CD4-positive, alpha-beta T cell (primary cell): ENCODE measurements around the gene WDR86. TPM values are rescaled to one million over a fixed set of nuclear protein-coding genes. Genes with fewer than 3 reads are reported as not detected.

ENCODE experiments used
- ATAC-seq: fragments of 200-7000 bp; cut with Tn5 transposase; one replicate; pipeline ENCODE4 v1.10.0; 2022; ENCODE audit warnings: mild to moderate bottlenecking; ENCODE audit not compliant: poor library complexity
- CTCF ChIA-PET: fragments of 350-600 bp; sonication (Branson Sonifier 250); formaldehyde crosslinking; loops from one replicate; lab custom pipeline; 2021; ENCODE audit warnings: antibody characterized with exemption, inconsistent platforms; lab: Charles Lee
- POLR2A ChIA-PET: fragments of 350-600 bp; sonication (Branson Sonifier 250); formaldehyde crosslinking; loops from one replicate; lab custom pipeline; 2021; ENCODE audit warnings: antibody characterized with exemption, inconsistent platforms; lab: Charles Lee
- DNase-seq, 14 experiments: peaks; one replicate each; pipeline ENCODE4 v3.0.0-alpha.2; 2013 to 2020; ENCODE audit warnings: mixed read lengths in 2 of 14
- H3K27ac ChIP-seq, 2 donors: one replicate each; pipeline versions ENCODE4 v1.5.1 to v1.7.0; 2013; ENCODE audit warnings: low read length in 2 of 2, low read depth in 1 of 2, mild to moderate bottlenecking in 1 of 2
- H3K27me3 ChIP-seq, 2 experiments: 1 replicate in 1 of 2; 2 replicates in 1 of 2; pipeline versions ENCODE4 v1.6.1 to v1.7.0; 2013; ENCODE audit warnings: low read length in 2 of 2, control low read depth in 1 of 2, mild to moderate bottlenecking in 1 of 2, moderate library complexity in 1 of 2; ENCODE audit not compliant: insufficient read depth in 2 of 2, control insufficient read depth in 1 of 2
- H3K36me3 ChIP-seq: one replicate; pipeline ENCODE4 v1.6.1; 2013; ENCODE audit warnings: low read length, control low read depth; ENCODE audit not compliant: insufficient read depth
- H3K4me1 ChIP-seq: one replicate; pipeline ENCODE4 v1.6.1; 2013; ENCODE audit warnings: low read length, control low read depth; ENCODE audit not compliant: insufficient read depth
- H3K4me3 ChIP-seq: one replicate; pipeline ENCODE4 v1.5.1; 2013; ENCODE audit warnings: mild to moderate bottlenecking, low read length, moderate library complexity
- H3K9me3 ChIP-seq, 2 experiments: 1 replicate in 1 of 2; 2 replicates in 1 of 2; pipeline versions ENCODE4 v1.6.1 to v1.7.0; 2013; ENCODE audit warnings: low read length in 2 of 2, mild to moderate bottlenecking in 2 of 2, control low read depth in 1 of 2, moderate library complexity in 1 of 2; ENCODE audit not compliant: control insufficient read depth in 1 of 2, insufficient read depth in 1 of 2
- H3K27ac Mint-ChIP-seq: one replicate; pipeline ENCODE4 v1.8.0; 2020; ENCODE audit warnings: mixed read lengths
- H3K27me3 Mint-ChIP-seq: one replicate; pipeline ENCODE4 v1.8.0; 2021; ENCODE audit warnings: mixed read lengths
- H3K36me3 Mint-ChIP-seq: one replicate; pipeline ENCODE4 v1.8.0; 2021; ENCODE audit warnings: low read depth, mixed read lengths
- H3K4me1 Mint-ChIP-seq: one replicate; pipeline ENCODE4 v1.8.0; 2021; ENCODE audit warnings: low read depth, mixed read lengths
- H3K4me3 Mint-ChIP-seq: one replicate; pipeline ENCODE4 v1.8.0; 2020; ENCODE audit warnings: mild to moderate bottlenecking, mixed read lengths
- H3K9me3 Mint-ChIP-seq: one replicate; pipeline ENCODE4 v1.8.0; 2020; ENCODE audit warnings: mixed read lengths
- intact Hi-C, 2 experiments: fragments of 100-400 bp; cut with DNase I in 1 of 2; cut with micrococcal nuclease in 1 of 2; formaldehyde crosslinking; loops; one replicate each; pipeline versions ENCODE4 v1.15.1 to v1.9.0; 2023 to 2025; cut with DNase I, micrococcal nuclease
- microRNA-seq: library from miRNA; unstranded; fragments of <30 nt; microRNA quantifications from one replicate; pipeline ENCODE4 v1.2.0, GENCODE V29; 2021; ENCODE audit warnings: borderline microRNAs expressed, borderline replicate concordance
- total RNA-seq, 174 experiments: library from RNA in 2 of 174; stranded (reverse) in 2 of 174; gene quantifications; one replicate each; pipeline ENCODE4 v1.2.3 and lab custom pipeline; 2021 to 2026
- TF ChIP-seq, protein P1 (sequence below): fragments of 200-600 bp; IDR thresholded peaks from one replicate; pipeline ENCODE4 v1.8.0; 2022; ENCODE audit warnings: antibody characterized with exemption, mild to moderate bottlenecking

Gene WDR86
- total RNA-seq, 2 experiments from 2014 or later, result 5.6 to 6.2 TPM

DNA sequence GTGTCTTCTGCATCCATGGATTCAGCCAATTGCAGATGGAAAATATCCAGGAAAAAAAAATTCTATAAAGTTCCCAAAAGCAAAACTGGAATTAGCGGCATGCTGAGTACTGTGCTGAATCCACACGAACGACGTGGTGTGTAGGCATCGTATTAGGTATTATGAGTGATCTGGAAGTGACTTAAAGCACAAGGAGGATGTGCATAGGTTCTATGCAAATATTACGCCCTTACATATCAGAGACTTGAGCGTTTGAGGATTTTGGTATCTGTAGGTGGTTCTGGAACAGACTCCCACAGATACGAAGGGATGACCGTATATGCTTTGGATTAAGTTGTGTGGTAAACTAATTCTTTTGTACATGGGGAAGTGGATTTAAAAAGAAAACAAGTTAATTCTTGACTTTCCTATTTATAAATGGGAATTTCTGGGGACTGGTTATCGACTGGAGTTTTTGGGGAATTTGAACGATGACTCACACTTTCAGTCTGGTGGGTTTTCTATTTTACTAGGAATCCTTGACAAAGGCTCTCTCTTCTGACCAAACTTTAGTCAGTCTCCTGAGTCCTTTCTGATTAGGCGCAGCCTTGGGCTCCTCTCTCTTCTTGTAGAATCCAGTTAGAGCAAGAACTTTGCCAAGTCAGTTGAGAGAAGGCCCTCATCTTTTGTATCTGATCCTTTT is 73.7 kb downstream of the WDR86 start:
- Mint-ChIP-seq H3K4me3 (no peak overlapping the region), H3K27me3 (no peaks in the 10 kb centered on the region), H3K36me3 (peaks cover 6% of the 10 kb centered on the region), H3K4me1 (peaks cover 16% of the 10 kb centered on the region), H3K27ac (no peak overlapping the region), H3K9me3 (peaks cover 5% of the 10 kb centered on the region)
- DNase-seq, result no peak
- CTCF ChIA-PET, result no interaction called here
- no peak overlapping the region for H3K4me3 ChIP-seq
- intact Hi-C loops, result no loop called here
- H3K9me3 ChIP-seq, result no peaks in the 10 kb centered on the region
- ATAC-seq, result no peak
- no peaks in the 10 kb centered on the region for H3K36me3 ChIP-seq
- POLR2A ChIA-PET, result no interaction called here
- peaks cover 17% of the 10 kb centered on the region for H3K4me1 ChIP-seq
- no peaks in the 10 kb centered on the region for H3K27me3 ChIP-seq
- TF ChIP-seq, protein P1, sequence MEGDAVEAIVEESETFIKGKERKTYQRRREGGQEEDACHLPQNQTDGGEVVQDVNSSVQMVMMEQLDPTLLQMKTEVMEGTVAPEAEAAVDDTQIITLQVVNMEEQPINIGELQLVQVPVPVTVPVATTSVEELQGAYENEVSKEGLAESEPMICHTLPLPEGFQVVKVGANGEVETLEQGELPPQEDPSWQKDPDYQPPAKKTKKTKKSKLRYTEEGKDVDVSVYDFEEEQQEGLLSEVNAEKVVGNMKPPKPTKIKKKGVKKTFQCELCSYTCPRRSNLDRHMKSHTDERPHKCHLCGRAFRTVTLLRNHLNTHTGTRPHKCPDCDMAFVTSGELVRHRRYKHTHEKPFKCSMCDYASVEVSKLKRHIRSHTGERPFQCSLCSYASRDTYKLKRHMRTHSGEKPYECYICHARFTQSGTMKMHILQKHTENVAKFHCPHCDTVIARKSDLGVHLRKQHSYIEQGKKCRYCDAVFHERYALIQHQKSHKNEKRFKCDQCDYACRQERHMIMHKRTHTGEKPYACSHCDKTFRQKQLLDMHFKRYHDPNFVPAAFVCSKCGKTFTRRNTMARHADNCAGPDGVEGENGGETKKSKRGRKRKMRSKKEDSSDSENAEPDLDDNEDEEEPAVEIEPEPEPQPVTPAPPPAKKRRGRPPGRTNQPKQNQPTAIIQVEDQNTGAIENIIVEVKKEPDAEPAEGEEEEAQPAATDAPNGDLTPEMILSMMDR, result no peak
- no peak overlapping the region for H3K27ac ChIP-seq

DNA sequence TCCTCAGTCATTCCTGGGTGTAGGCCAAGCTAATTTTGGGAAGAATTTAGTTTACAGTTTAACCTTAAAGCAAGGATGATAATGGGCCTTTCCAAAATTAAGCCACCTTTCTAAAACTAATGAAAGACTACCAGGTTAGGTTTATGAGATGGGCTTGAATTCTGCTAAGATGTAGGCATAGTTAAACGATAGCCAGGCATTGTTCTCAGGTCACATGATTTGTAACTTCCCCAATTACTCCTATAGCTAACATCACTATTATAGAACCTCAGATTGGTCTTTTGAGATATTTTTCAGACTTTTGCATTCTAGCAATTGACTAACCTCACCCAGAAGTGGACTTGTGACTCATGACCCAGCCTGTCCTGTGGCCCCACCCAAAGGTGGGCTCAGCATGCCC is 75.2 kb downstream of the WDR86 start:
- POLR2A ChIA-PET, result interaction anchor here (1.9 kb wide), 1 partner anchor 15 kb away, joined by 6 read pairs; no protein-coding TSS in a partner anchor
- H3K4me3 Mint-ChIP-seq, result no peak overlapping the region
- Histone ChIP-seq H3K4me3 (no peak overlapping the region), H3K36me3 (no peaks in the 10 kb centered on the region), H3K27ac (no peak overlapping the region), H3K4me1 (peaks cover 1% of the 10 kb centered on the region), H3K27me3 (no peaks in the 10 kb centered on the region), H3K9me3 (no peaks in the 10 kb centered on the region)
- TF ChIP-seq, protein P1, result no peak
- no peak overlapping the region for H3K27ac Mint-ChIP-seq
- no peaks in the 10 kb centered on the region for H3K36me3 Mint-ChIP-seq
- ATAC-seq (no peak), DNase-seq (no peak)
- H3K27me3 Mint-ChIP-seq, result no peaks in the 10 kb centered on the region
- peaks cover 3% of the 10 kb centered on the region for H3K9me3 Mint-ChIP-seq
- CTCF ChIA-PET, result no interaction called here
- intact Hi-C loops, result no loop called here
- peaks cover under 1% of the 10 kb centered on the region for H3K4me1 Mint-ChIP-seq

Small RNAs within 50 kb of the gene (microRNA-seq; reads per million reads assigned to microRNA genes)
- gene MIR3907, result not detected

Other genes with a start within 250 kb of the WDR86 start
- gene GBX1, start 242.3 kb downstream of the WDR86 start, total RNA-seq, result not detected
- not detected for gene ASB10, start 222.8 kb downstream of the WDR86 start, total RNA-seq
- not detected for gene H2BK1, start 199.6 kb downstream of the WDR86 start, total RNA-seq
- gene ABCF2, start 182.8 kb downstream of the WDR86 start, total RNA-seq, result 10 to 100 TPM; 12.3 to 13.2 TPM
- gene CHPF2, start 177.6 kb downstream of the WDR86 start, total RNA-seq, result 10 to 100 TPM; 29.6 to 30.5 TPM
- gene SMARCD3, start 161.3 kb downstream of the WDR86 start, total RNA-seq, result 10 to 100 TPM; 11.8 to 14.8 TPM
- 10 to 100 TPM; 86.0 to 90.4 TPM for gene NUB1, start 68.2 kb downstream of the WDR86 start, total RNA-seq
- gene CRYGN, start 30.1 kb upstream of the WDR86 start, total RNA-seq, result under 1 TPM in 1 of 2 experiments, not detected in 1; 0.14 TPM
- 10 to 100 TPM; 40.3 to 42.6 TPM for gene RHEB, start 109.9 kb upstream of the WDR86 start, total RNA-seq